WI38 (cell line): Measurements from ENCODE around the gene PTHLH.

Experiments used
- H3K4me3 ChIP-seq: 2 replicates; pipeline ENCODE4 v1.5.1; 2011; ENCODE audit warnings: low read depth, mild to moderate bottlenecking, control low read depth, low read length
- CTCF ChIP-seq: IDR thresholded peaks from 2 replicates; pipeline ENCODE4 v1.5.1; 2012; ENCODE audit warnings: low read depth, mild to moderate bottlenecking, control low read depth, low read length

PTHLH gene

GRCh38 chr12:27972721-27973120, at the start of gene PTHLH:
PTHLH (minus strand) TSS chr12:27972733; CDS start chr12:27969494, 3,239 bp downstream.
- no peak within 1 kb of the TSS for H3K4me3 ChIP-seq
- TF ChIP-seq CTCF = no peak

- no peak for TF ChIP-seq CTCF
- H3K4me3 ChIP-seq = no peak overlapping the region
Observed at GRCh38 chr12:28021704-28022103, 49.2 kb upstream of the PTHLH start.

GRCh38 chr12:28017873-28018255, 45.3 kb upstream of the PTHLH start:
- no peak overlapping the region for H3K4me3 ChIP-seq
- no peak for TF ChIP-seq CTCF

GRCh38 chr12:28017126-28017872, 44.8 kb upstream of the PTHLH start:
- no peak for TF ChIP-seq CTCF
- H3K4me3 ChIP-seq = no peak overlapping the region

- H3K4me3 ChIP-seq = no peak overlapping the region
- TF ChIP-seq CTCF = no peak
Observed at GRCh38 chr12:28015165-28015564, 42.6 kb upstream of the PTHLH start.

- no peak for TF ChIP-seq CTCF
- no peak overlapping the region for H3K4me3 ChIP-seq
Observed at GRCh38 chr12:28014196-28014595, 41.7 kb upstream of the PTHLH start.

- TF ChIP-seq CTCF = no peak
- H3K4me3 ChIP-seq = no peak overlapping the region
Observed at GRCh38 chr12:28012333-28012918, 39.9 kb upstream of the PTHLH start.
